SK-N-SH treated with all-trans-retinoic acid at 6 μM for 48 hours (cell line): ENCODE data around the gene TSPAN9.

ENCODE experiments used
- ATAC-seq: fragments of 200-7000 bp; cut with Tn5 transposase; 3 replicates; pipeline ENCODE4 v1.9.1; 2020; ENCODE audit warnings: mild to moderate bottlenecking, moderate library complexity
- CSDC2 ChIP-seq: fragments of 250-450 bp; sonication (Bioruptor Pico); IDR thresholded peaks from 2 replicates; pipeline ENCODE4 v1.5.0; 2020; ENCODE audit warnings: mild to moderate bottlenecking, moderate library complexity
- GLIS3 ChIP-seq: fragments of 250-450 bp; sonication (Bioruptor Pico); IDR thresholded peaks from 2 replicates; pipeline ENCODE4 v1.5.0; 2020; ENCODE audit warnings: mild to moderate bottlenecking, moderate library complexity
- ISL1 ChIP-seq: fragments of 250-450 bp; sonication (Bioruptor Pico); IDR thresholded peaks from 2 replicates; pipeline ENCODE4 v2.1.2; 2022; ENCODE audit warnings: mild to moderate bottlenecking, moderate library complexity
- OSR1 ChIP-seq: fragments of 250-450 bp; sonication (Bioruptor Pico); IDR thresholded peaks from 2 replicates; pipeline ENCODE4 v1.8.0; 2022; ENCODE audit warnings: moderate library complexity, mild to moderate bottlenecking, inconsistent platforms
- SNAI2 ChIP-seq: fragments of 250-450 bp; sonication (Bioruptor Pico); IDR thresholded peaks from 2 replicates; pipeline ENCODE4 v1.5.0; 2020; ENCODE audit warnings: mild to moderate bottlenecking, moderate library complexity
- ZFP30 ChIP-seq: fragments of 450-650 bp; formaldehyde crosslinking; IDR thresholded peaks from 2 replicates; pipeline ENCODE4 v1.5.0; 2022; ENCODE audit warnings: mild to moderate bottlenecking, moderate library complexity
- ZNF565 ChIP-seq: fragments of 450-650 bp; formaldehyde crosslinking; conservative IDR thresholded peaks from 2 replicates; pipeline ENCODE4 v1.5.0; 2020; ENCODE audit warnings: low read depth, mild to moderate bottlenecking, moderate library complexity
- ZNF70 ChIP-seq: fragments of 450-650 bp; formaldehyde crosslinking; IDR thresholded peaks from 2 replicates; pipeline ENCODE4 v1.5.0; 2020; ENCODE audit warnings: mild to moderate bottlenecking, moderate library complexity
- ZNF8 ChIP-seq: fragments of 450-650 bp; formaldehyde crosslinking; IDR thresholded peaks from 2 replicates; pipeline ENCODE4 v1.5.0; 2020; ENCODE audit warnings: mild to moderate bottlenecking, moderate library complexity
- TF ChIP-seq, protein P1 (sequence below): fragments of 250-450 bp; sonication (Bioruptor Pico); IDR thresholded peaks from 2 replicates; pipeline ENCODE4 v1.5.1; 2021; ENCODE audit warnings: mild to moderate bottlenecking, moderate library complexity
- TF ChIP-seq, protein P2 (sequence below): fragments of 250-450 bp; sonication (Bioruptor Pico); IDR thresholded peaks from 2 replicates; pipeline ENCODE4 v1.8.0; 2021; ENCODE audit warnings: low read depth, mild to moderate bottlenecking, moderate library complexity, borderline replicate concordance
- TF ChIP-seq, protein P3 (sequence below): fragments of 250-450 bp; sonication (Bioruptor Pico); IDR thresholded peaks from 2 replicates; pipeline ENCODE4 v1.8.0; 2020; ENCODE audit warnings: mild to moderate bottlenecking, moderate library complexity, borderline replicate concordance
- TF ChIP-seq, protein P4 (sequence below): fragments of 250-450 bp; sonication (Bioruptor Pico); IDR thresholded peaks from 2 replicates; pipeline ENCODE4 v1.5.1; 2020; ENCODE audit warnings: low read depth, mild to moderate bottlenecking, moderate library complexity
- TF ChIP-seq, protein P5 (sequence below): fragments of 250-450 bp; sonication (Bioruptor Pico); IDR thresholded peaks from 2 replicates; pipeline ENCODE4 v1.5.0; 2020; ENCODE audit warnings: mild to moderate bottlenecking, moderate library complexity

TSPAN9 gene

DNA sequence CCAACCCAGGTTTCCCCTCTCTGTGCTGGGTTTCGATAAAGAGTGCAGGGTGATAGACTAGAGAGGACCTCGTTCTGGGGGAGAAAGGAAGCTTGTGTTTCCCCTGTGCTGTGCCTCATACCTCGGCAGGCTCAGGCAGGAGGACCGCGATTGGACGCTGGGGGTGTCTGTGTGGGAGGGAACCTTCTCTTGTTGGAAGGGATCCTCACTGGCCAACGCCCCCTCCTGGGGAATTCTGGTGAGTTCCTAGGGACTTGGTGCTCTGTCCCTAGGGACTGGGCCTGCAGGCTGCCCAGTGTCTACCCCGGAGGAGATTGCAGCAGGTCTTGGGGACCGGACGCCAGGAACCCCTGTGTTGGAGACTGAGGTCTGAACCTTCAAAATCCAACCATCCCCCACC lies 256.4 kb downstream of the TSPAN9 start:
- ATAC-seq, result peak; percentile 39; the same call in 1 of the 3 replicates

DNA sequence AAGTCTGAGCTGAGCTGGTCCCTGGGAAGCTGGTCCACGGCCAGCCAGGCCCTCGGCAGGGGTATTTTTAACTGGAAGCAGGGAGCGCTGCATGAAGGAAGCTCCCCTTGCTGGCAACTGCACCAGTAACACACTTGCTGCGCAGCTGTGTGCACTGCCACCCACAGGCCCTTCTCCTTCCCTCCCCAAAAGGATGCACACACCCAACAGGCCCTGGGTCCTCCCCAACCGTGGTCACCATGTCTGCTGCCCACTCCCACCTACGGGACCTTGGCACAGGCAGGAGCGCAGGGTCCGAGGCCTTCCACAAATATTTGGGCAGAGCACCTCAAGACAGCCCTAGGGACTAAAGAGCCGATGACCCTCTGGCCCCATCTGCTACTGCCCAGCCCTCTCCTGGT lies 256.8 kb downstream of the TSPAN9 start:
- TF ChIP-seq ZNF70 (CRISPR knock-in tag) (no peak), SNAI2 (CRISPR knock-in tag) (no peak), GLIS3 (CRISPR knock-in tag) (no peak)
- TF ChIP-seq, protein P1, sequence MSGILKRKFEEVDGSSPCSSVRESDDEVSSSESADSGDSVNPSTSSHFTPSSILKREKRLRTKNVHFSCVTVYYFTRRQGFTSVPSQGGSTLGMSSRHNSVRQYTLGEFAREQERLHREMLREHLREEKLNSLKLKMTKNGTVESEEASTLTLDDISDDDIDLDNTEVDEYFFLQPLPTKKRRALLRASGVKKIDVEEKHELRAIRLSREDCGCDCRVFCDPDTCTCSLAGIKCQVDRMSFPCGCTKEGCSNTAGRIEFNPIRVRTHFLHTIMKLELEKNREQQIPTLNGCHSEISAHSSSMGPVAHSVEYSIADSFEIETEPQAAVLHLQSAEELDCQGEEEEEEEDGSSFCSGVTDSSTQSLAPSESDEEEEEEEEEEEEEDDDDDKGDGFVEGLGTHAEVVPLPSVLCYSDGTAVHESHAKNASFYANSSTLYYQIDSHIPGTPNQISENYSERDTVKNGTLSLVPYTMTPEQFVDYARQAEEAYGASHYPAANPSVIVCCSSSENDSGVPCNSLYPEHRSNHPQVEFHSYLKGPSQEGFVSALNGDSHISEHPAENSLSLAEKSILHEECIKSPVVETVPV, result no peak
- TF ChIP-seq, all 23 proteins: peak for 0
- ATAC-seq, result no peak

More for the DNA sequence above, 256.4 kb downstream of the TSPAN9 start:
- TF ChIP-seq CSDC2, result no peak
- TF ChIP-seq ISL1, result no peak
- TF ChIP-seq ZNF8 (CRISPR knock-in tag), result no peak
- no peak for TF ChIP-seq ZNF70 (CRISPR knock-in tag)
- no peak for TF ChIP-seq GLIS3 (CRISPR knock-in tag)
- TF ChIP-seq, protein P2, sequence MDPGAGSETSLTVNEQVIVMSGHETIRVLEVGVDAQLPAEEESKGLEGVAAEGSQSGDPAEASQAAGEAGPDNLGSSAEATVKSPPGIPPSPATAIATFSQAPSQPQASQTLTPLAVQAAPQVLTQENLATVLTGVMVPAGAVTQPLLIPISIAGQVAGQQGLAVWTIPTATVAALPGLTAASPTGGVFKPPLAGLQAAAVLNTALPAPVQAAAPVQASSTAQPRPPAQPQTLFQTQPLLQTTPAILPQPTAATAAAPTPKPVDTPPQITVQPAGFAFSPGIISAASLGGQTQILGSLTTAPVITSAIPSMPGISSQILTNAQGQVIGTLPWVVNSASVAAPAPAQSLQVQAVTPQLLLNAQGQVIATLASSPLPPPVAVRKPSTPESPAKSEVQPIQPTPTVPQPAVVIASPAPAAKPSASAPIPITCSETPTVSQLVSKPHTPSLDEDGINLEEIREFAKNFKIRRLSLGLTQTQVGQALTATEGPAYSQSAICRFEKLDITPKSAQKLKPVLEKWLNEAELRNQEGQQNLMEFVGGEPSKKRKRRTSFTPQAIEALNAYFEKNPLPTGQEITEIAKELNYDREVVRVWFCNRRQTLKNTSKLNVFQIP (CRISPR knock-in tag), result no peak
- TF ChIP-seq ZNF565 (CRISPR knock-in tag), result no peak
- TF ChIP-seq, protein P3, sequence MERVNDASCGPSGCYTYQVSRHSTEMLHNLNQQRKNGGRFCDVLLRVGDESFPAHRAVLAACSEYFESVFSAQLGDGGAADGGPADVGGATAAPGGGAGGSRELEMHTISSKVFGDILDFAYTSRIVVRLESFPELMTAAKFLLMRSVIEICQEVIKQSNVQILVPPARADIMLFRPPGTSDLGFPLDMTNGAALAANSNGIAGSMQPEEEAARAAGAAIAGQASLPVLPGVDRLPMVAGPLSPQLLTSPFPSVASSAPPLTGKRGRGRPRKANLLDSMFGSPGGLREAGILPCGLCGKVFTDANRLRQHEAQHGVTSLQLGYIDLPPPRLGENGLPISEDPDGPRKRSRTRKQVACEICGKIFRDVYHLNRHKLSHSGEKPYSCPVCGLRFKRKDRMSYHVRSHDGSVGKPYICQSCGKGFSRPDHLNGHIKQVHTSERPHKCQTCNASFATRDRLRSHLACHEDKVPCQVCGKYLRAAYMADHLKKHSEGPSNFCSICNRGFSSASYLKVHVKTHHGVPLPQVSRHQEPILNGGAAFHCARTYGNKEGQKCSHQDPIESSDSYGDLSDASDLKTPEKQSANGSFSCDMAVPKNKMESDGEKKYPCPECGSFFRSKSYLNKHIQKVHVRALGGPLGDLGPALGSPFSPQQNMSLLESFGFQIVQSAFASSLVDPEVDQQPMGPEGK, result no peak

DNA sequence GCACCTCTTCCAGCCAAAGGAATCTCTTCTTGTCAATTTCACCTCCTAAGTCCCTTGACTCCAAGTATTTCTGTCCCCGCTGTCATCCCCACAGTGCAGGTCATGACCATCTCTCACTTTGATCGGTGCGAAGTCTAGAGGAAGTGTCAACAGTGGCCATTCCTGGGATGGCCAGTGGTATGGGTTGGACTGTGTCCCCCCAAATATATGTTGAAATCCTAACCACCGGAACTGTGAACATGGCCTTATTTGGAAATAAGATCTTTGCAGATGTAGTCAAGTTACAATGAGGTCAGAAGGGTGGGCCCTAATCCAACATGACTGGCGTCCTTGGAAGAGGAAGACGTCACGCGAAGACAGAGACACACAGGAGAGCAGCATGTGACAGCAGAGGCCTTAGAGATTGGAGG lies 257.9 kb downstream of the TSPAN9 start:
- TF ChIP-seq, protein P4, sequence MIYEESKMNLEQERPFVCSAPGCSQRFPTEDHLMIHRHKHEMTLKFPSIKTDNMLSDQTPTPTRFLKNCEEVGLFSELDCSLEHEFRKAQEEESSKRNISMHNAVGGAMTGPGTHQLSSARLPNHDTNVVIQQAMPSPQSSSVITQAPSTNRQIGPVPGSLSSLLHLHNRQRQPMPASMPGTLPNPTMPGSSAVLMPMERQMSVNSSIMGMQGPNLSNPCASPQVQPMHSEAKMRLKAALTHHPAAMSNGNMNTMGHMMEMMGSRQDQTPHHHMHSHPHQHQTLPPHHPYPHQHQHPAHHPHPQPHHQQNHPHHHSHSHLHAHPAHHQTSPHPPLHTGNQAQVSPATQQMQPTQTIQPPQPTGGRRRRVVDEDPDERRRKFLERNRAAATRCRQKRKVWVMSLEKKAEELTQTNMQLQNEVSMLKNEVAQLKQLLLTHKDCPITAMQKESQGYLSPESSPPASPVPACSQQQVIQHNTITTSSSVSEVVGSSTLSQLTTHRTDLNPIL (CRISPR knock-in tag), result no peak
- TF ChIP-seq OSR1, result no peak
- TF ChIP-seq, protein P5, sequence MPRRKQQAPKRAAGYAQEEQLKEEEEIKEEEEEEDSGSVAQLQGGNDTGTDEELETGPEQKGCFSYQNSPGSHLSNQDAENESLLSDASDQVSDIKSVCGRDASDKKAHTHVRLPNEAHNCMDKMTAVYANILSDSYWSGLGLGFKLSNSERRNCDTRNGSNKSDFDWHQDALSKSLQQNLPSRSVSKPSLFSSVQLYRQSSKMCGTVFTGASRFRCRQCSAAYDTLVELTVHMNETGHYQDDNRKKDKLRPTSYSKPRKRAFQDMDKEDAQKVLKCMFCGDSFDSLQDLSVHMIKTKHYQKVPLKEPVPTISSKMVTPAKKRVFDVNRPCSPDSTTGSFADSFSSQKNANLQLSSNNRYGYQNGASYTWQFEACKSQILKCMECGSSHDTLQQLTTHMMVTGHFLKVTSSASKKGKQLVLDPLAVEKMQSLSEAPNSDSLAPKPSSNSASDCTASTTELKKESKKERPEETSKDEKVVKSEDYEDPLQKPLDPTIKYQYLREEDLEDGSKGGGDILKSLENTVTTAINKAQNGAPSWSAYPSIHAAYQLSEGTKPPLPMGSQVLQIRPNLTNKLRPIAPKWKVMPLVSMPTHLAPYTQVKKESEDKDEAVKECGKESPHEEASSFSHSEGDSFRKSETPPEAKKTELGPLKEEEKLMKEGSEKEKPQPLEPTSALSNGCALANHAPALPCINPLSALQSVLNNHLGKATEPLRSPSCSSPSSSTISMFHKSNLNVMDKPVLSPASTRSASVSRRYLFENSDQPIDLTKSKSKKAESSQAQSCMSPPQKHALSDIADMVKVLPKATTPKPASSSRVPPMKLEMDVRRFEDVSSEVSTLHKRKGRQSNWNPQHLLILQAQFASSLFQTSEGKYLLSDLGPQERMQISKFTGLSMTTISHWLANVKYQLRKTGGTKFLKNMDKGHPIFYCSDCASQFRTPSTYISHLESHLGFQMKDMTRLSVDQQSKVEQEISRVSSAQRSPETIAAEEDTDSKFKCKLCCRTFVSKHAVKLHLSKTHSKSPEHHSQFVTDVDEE, result no peak
- TF ChIP-seq, protein P3, result no peak
- no peak for TF ChIP-seq ZFP30 (CRISPR knock-in tag)
- no peak for TF ChIP-seq ZNF8 (CRISPR knock-in tag)
- TF ChIP-seq, all 23 proteins: peak for 0

More for the DNA sequence above, 257.9 kb downstream of the TSPAN9 start:
- ATAC-seq, result no peak
